Endothelial cell of umbilical vein (primary cell): ENCODE results near the gene ITPR2. TPM values are rescaled to one million over a fixed set of nuclear protein-coding genes. Genes with fewer than 3 reads are reported as not detected.

Experiments
- BruUV-seq: library from RNA; stranded (reverse); fragments of 400-500 nt; replicated peaks from 2 replicates; lab custom pipeline; 2021; lab: Mats Ljungman, UMichigan
- CTCF ChIA-PET: fragments of 300-600, 350-600 bp; sonication (Branson Sonifier 250); formaldehyde crosslinking; loops from one replicate; lab custom pipeline; 2021; ENCODE audit warnings: antibody characterized with exemption, inconsistent platforms; lab: Charles Lee
- POLR2A ChIA-PET: fragments of 300-600, 350-600 bp; sonication (Branson Sonifier 250); formaldehyde crosslinking; loops from one replicate; lab custom pipeline; 2021; ENCODE audit warnings: antibody characterized with exemption, inconsistent platforms; lab: Charles Lee
- DNase-seq: peaks from one replicate; pipeline ENCODE4 v3.0.0-alpha.2; 2011; ENCODE audit warnings: low read depth, low spot score
- FAIRE-seq: peaks from 2 replicates; lab custom pipeline; 2011; peaks lifted over from hg19 to GRCh38; lab: Jason Lieb, UNC
- H2AFZ ChIP-seq: 2 replicates; pipeline ENCODE4 v1.6.0; 2012; ENCODE audit warnings: low read depth, low read length, control low read depth, inconsistent platforms
- H3K27ac ChIP-seq: 2 replicates; pipeline ENCODE4 v1.5.1; 2011; ENCODE audit warnings: low read depth, mild to moderate bottlenecking, control low read depth, low read length, moderate library complexity; ENCODE audit not compliant: insufficient read depth
- H3K27me3 ChIP-seq, 2 experiments: 2 replicates each; pipeline versions ENCODE4 v1.6.0 to v1.6.1; 2011; ENCODE audit warnings: low read length in 2 of 2, mixed read lengths in 1 of 2; ENCODE audit not compliant: control insufficient read depth in 2 of 2, insufficient read depth in 2 of 2
- H3K36me3 ChIP-seq, 2 experiments: 2 replicates in 1 of 2; 3 replicates in 1 of 2; pipeline ENCODE4 v1.5.1; 2011; ENCODE audit warnings: low read length in 2 of 2, mild to moderate bottlenecking in 1 of 2, moderate library complexity in 1 of 2; ENCODE audit not compliant: control insufficient read depth in 2 of 2, insufficient read depth in 2 of 2; ENCODE audit errors: extremely low read depth in 1 of 2
- H3K4me1 ChIP-seq: 3 replicates; pipeline ENCODE4 v1.5.1; 2011; ENCODE audit warnings: mild to moderate bottlenecking, low read length; ENCODE audit not compliant: control insufficient read depth, insufficient read depth; ENCODE audit errors: extremely low read depth
- H3K4me2 ChIP-seq: 2 replicates; pipeline ENCODE4 v1.6.1; 2011; ENCODE audit warnings: low read length, control low read depth, mixed read lengths; ENCODE audit not compliant: insufficient read depth
- H3K4me3 ChIP-seq, 3 experiments: fragments of 200-600 bp in 1 of 3; sonication (generic), shearing (Covaris generic) in 1 of 3; replicated peaks in 1 of 3; 2 replicates each; pipeline ENCODE4 v1.5.1; 2011 to 2016; ENCODE audit warnings: control low read depth in 3 of 3, low read length in 3 of 3, mild to moderate bottlenecking in 2 of 3, inconsistent platforms in 1 of 3, low read depth in 1 of 3, moderate library complexity in 1 of 3; ENCODE audit not compliant: insufficient read depth in 1 of 3
- H3K79me2 ChIP-seq: 2 replicates; pipeline ENCODE4 v1.6.0; 2012; ENCODE audit warnings: low read length, inconsistent platforms; ENCODE audit not compliant: control insufficient read depth, insufficient read depth
- H3K9ac ChIP-seq: replicated peaks from 2 replicates; pipeline ENCODE3; 2011; ENCODE audit warnings: low read length, control low read depth; ENCODE audit not compliant: insufficient read depth; ENCODE audit errors: extremely low read depth
- H3K9me1 ChIP-seq: replicated peaks from 3 replicates; pipeline ENCODE4 v1.6.0; 2011; ENCODE audit warnings: mild to moderate bottlenecking, low read length; ENCODE audit not compliant: control insufficient read depth, insufficient read depth; ENCODE audit errors: extremely low read depth
- H3K9me3 ChIP-seq: replicated peaks from 2 replicates; pipeline ENCODE4 v1.5.1; 2012; ENCODE audit warnings: low read length, inconsistent platforms; ENCODE audit not compliant: control insufficient read depth, insufficient read depth
- H4K20me1 ChIP-seq: replicated peaks from 2 replicates; pipeline ENCODE3; 2011; ENCODE audit warnings: mild to moderate bottlenecking, low read length; ENCODE audit not compliant: control insufficient read depth, insufficient read depth; ENCODE audit errors: extremely low read depth
- EZH2 ChIP-seq: IDR thresholded peaks from 2 replicates; pipeline ENCODE4 v1.6.1; 2012; ENCODE audit warnings: borderline replicate concordance, low read depth, mild to moderate bottlenecking, moderate library complexity, low read length, inconsistent platforms; ENCODE audit not compliant: severe bottlenecking
- FOS ChIP-seq: IDR thresholded peaks from 2 replicates; pipeline ENCODE4 v1.6.1; 2011; ENCODE audit warnings: mild to moderate bottlenecking, low read length, moderate library complexity, borderline replicate concordance; ENCODE audit not compliant: insufficient read depth
- GATA2 ChIP-seq: IDR thresholded peaks from 2 replicates; pipeline ENCODE4 v1.7.0; 2011; ENCODE audit warnings: low read depth, mild to moderate bottlenecking, moderate library complexity, mixed read lengths, low read length; ENCODE audit not compliant: insufficient read length, insufficient read depth
- JUN ChIP-seq: IDR thresholded peaks from 2 replicates; pipeline ENCODE4 v1.6.1; 2011; ENCODE audit warnings: borderline replicate concordance, low read depth; ENCODE audit not compliant: insufficient read length, insufficient read depth
- MAX ChIP-seq: IDR thresholded peaks from 2 replicates; pipeline ENCODE4 v1.6.1; 2011; ENCODE audit not compliant: insufficient read depth, insufficient read length
- MYC ChIP-seq: IDR thresholded peaks from one replicate; pipeline ENCODE4 v1.6.1; 2011; ENCODE audit warnings: mild to moderate bottlenecking, low read depth, low read length
- POLR2A ChIP-seq: IDR thresholded peaks from 2 replicates; pipeline ENCODE4 v1.6.1; 2012; ENCODE audit warnings: low read depth, mild to moderate bottlenecking, control low read depth, low read length
- POLR2AphosphoS5 ChIP-seq: IDR thresholded peaks from 2 replicates; pipeline ENCODE4 v1.6.1; 2012; ENCODE audit warnings: low read depth, mild to moderate bottlenecking, control low read depth, low read length, moderate library complexity; ENCODE audit not compliant: insufficient read depth
- dilution Hi-C: fragments of 300-500 bp; cut with MboI; formaldehyde crosslinking; loops from one replicate; pipeline ENCODE4 v1.15.0; 2019; ENCODE audit warnings: low sequenced_read_pairs; ENCODE audit not compliant: extremely low pct_ligation_motif_present
- intact Hi-C: fragments of 100-400 bp; cut with micrococcal nuclease; formaldehyde crosslinking; loops from one replicate; pipeline ENCODE4 v1.10.0; 2022
- polyA plus RNA-seq, 4 experiments: library from polyadenylated mRNA; depleted of rRNA in 3 of 4; stranded (reverse) in 3 of 4; unstranded in 1 of 4; fragments of >200 nt; gene quantifications; 2 replicates each; pipeline versions ENCODE4 v1.2.1 to v1.2.3, GENCODE V29; 2011 to 2012; ENCODE audit warnings: missing spikeins in 1 of 4
- total RNA-seq: library from RNA; stranded (reverse); gene quantifications from 2 replicates; pipeline ENCODE4 v1.2.3, GENCODE V29; 2021
- TF ChIP-seq, protein P1 (sequence below), 2 donors: IDR thresholded peaks; 1 replicate in 1 of 2; 2 replicates in 1 of 2; pipeline ENCODE4 v1.5.1; 2011; ENCODE audit warnings: low read length in 2 of 2, mild to moderate bottlenecking in 2 of 2, moderate library complexity in 2 of 2, control low read depth in 1 of 2, inconsistent platforms in 1 of 2, low read depth in 1 of 2; ENCODE audit not compliant: insufficient read depth in 1 of 2; ENCODE audit errors: extremely low read depth in 1 of 2

Gene ITPR2
- total and polyA plus RNA-seq, 2 donors (not counting 3 experiments of a cell fraction or from before 2014, with no cell fraction given), result 16.2 to 86.8 TPM

DNA sequence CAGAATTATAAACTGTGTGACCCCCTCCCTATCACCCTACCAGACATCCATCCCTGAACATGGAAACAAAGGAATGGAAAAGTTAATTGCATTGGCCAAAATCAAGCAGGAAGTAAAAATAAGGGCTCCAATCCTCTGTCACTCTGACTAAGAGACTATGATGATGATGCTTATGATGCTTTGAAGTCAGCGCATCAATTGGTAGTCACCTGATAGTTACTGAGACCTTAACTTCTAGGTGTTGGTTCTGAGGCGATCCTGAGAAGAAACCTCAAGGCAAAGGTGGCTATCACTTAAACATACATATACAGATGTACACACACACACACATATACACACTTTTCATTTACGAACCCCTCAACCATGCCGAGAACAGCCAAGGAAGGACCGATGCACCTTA lies 6.6 kb downstream of the ITPR2 start:
- Histone ChIP-seq H3K79me2 (peaks cover 80% of the 10 kb centered on the region), H3K4me3 (no peak overlapping the region), H3K9me3 (no peaks in the 10 kb centered on the region), H3K27me3 (no peaks in the 10 kb centered on the region), H3K9ac (no peak overlapping the region), H3K4me2 (no peak overlapping the region), H2AFZ (no peak overlapping the region), H4K20me1 (no peaks in the 10 kb centered on the region), H3K36me3 (no peaks in the 10 kb centered on the region), H3K27ac (no peak overlapping the region), H3K9me1 (no peaks in the 10 kb centered on the region), H3K4me1 (peaks cover 36% of the 10 kb centered on the region)
- no TSS peak for BruUV-seq
- POLR2A ChIA-PET, result no interaction called here
- DNase-seq, result no peak
- intact Hi-C loops, result no loop called here
- dilution Hi-C loops, result no loop called here
- no peak for FAIRE-seq
- CTCF ChIA-PET, result no interaction called here
- TF ChIP-seq MAX (no peak), EZH2 (no peak), MYC (no peak)

- H2AFZ ChIP-seq, result no peak overlapping the region
- POLR2A ChIA-PET, result no interaction called here
- peaks cover 79% of the 10 kb centered on the region for H3K79me2 ChIP-seq
- no TSS peak for BruUV-seq
- H3K9ac ChIP-seq, result no peak overlapping the region
- TF ChIP-seq EZH2 (no peak), POLR2AphosphoS5 (no peak), FOS (no peak), GATA2 (no peak), JUN (no peak), MAX (no peak), POLR2A (no peak), MYC (no peak)
- TF ChIP-seq, protein P1, sequence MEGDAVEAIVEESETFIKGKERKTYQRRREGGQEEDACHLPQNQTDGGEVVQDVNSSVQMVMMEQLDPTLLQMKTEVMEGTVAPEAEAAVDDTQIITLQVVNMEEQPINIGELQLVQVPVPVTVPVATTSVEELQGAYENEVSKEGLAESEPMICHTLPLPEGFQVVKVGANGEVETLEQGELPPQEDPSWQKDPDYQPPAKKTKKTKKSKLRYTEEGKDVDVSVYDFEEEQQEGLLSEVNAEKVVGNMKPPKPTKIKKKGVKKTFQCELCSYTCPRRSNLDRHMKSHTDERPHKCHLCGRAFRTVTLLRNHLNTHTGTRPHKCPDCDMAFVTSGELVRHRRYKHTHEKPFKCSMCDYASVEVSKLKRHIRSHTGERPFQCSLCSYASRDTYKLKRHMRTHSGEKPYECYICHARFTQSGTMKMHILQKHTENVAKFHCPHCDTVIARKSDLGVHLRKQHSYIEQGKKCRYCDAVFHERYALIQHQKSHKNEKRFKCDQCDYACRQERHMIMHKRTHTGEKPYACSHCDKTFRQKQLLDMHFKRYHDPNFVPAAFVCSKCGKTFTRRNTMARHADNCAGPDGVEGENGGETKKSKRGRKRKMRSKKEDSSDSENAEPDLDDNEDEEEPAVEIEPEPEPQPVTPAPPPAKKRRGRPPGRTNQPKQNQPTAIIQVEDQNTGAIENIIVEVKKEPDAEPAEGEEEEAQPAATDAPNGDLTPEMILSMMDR (IDR thresholded peaks at IDR 0.05; ENCODE audit: extremely low read depth in 1 of 2, insufficient read depth in 1 of 2, low read depth in 1 of 2, low read length in 2 of 2), result no peak
- H3K9me3 ChIP-seq, result no peaks in the 10 kb centered on the region
- no peaks in the 10 kb centered on the region for H3K9me1 ChIP-seq
- H4K20me1 ChIP-seq, result no peaks in the 10 kb centered on the region
- FAIRE-seq (no peak), DNase-seq (no peak)
- no peak overlapping the region for H3K27ac ChIP-seq
- intact Hi-C loops (no loop called here), dilution Hi-C loops (no loop called here)
- no peak overlapping the region for H3K4me3 ChIP-seq
- peaks cover 36% of the 10 kb centered on the region for H3K4me1 ChIP-seq
- no peak overlapping the region for H3K4me2 ChIP-seq
- CTCF ChIA-PET, result interaction anchor here (0.7 to 1.6 kb wide), 2 partner anchors 106 to 124 kb away, joined by 3 to 4 read pairs; no protein-coding TSS in a partner anchor
- no peaks in the 10 kb centered on the region for H3K27me3 ChIP-seq
- no peaks in the 10 kb centered on the region for H3K36me3 ChIP-seq
Measured at GRCh38 chr12:26825459-26826016, 7.5 kb downstream of the ITPR2 start.
